Gastroesophageal sphincter (tissue), 4 donors: Measurements from ENCODE around the gene HOXA10. TPM values are rescaled to one million over a fixed set of nuclear protein-coding genes. Genes with fewer than 3 reads are reported as not detected.
A peak's percentile ranks its signal among the peaks of the same experiment; 100 is the strongest.

ENCODE experiments used
- ATAC-seq: fragments of 150-250 bp; one replicate; pipeline ENCODE4 v1.9.1; 2016; ENCODE audit warnings: mild to moderate bottlenecking, moderate library complexity
- H3K27ac ChIP-seq, 4 donors: fragments of 200-600 bp; sonication (generic) in 3 of 4; 1 replicate in 3 of 4; 2 replicates in 1 of 4; pipeline ENCODE4 v1.5.1; 2016 to 2019
- H3K27me3 ChIP-seq: fragments of 200-600 bp; sonication (generic); one replicate; pipeline ENCODE4 v1.5.1; 2019
- H3K36me3 ChIP-seq, 2 donors: fragments of 200-600 bp; sonication (generic); one replicate each; pipeline ENCODE4 v1.5.1; 2019; ENCODE audit warnings: control low read depth in 1 of 2
- H3K4me1 ChIP-seq, 3 donors: fragments of 200-600 bp; sonication (generic); 1 replicate in 2 of 3; 2 replicates in 1 of 3; pipeline ENCODE4 v1.5.1; 2016 to 2019; ENCODE audit warnings: control low read depth in 2 of 3
- H3K4me3 ChIP-seq, 2 donors: fragments of 200-600 bp; sonication (generic); one replicate each; pipeline ENCODE4 v1.5.1; 2019; ENCODE audit warnings: mild to moderate bottlenecking in 1 of 2, moderate library complexity in 1 of 2
- H3K9me3 ChIP-seq, 3 donors: fragments of 200-600 bp; sonication (generic); one replicate each; pipeline ENCODE4 v1.5.1; 2017 to 2019; ENCODE audit warnings: control low read depth in 2 of 3
- EP300 ChIP-seq: sonication (generic); formaldehyde crosslinking; IDR thresholded peaks from one replicate; pipeline ENCODE4 v1.6.1; 2017; ENCODE audit warnings: antibody characterized with exemption, mild to moderate bottlenecking
- POLR2A ChIP-seq, 2 donors: fragments of 450-650 bp; IDR thresholded peaks; one replicate each; pipeline ENCODE4 v1.6.1; 2017; ENCODE audit warnings: antibody characterized with exemption in 2 of 2, mild to moderate bottlenecking in 2 of 2, moderate library complexity in 1 of 2
- POLR2AphosphoS5 ChIP-seq: sonication (generic); formaldehyde crosslinking; IDR thresholded peaks from one replicate; pipeline ENCODE4 v1.6.1; 2017; ENCODE audit warnings: antibody characterized with exemption
- WGBS, 2 donors: methylation state at CpG; one replicate each; pipeline ENCODE4 v1.1.5; 2018; ENCODE audit warnings: low coverage in 1 of 2; 5-methylcytosine and 5-hydroxymethylcytosine counted together
- total RNA-seq, 4 donors: library from RNA; depleted of rRNA; stranded (reverse); fragments of >200 nt; gene quantifications; one replicate each; pipeline ENCODE4 v1.1.0, GENCODE V29; 2016
- TF ChIP-seq, protein P1 (sequence below), 4 experiments: fragments of 200-600 bp in 2 of 4; fragments of 450-650 bp in 2 of 4; sonication (generic) in 1 of 4; IDR thresholded peaks; one replicate each; pipeline ENCODE4 v1.5.1; 2017 to 2019; ENCODE audit warnings: antibody characterized with exemption in 4 of 4, mild to moderate bottlenecking in 2 of 4, moderate library complexity in 2 of 4

Gene HOXA10
- total RNA-seq, 4 donors from 2014 or later: 0.67 TPM; not detected in 3

DNA sequence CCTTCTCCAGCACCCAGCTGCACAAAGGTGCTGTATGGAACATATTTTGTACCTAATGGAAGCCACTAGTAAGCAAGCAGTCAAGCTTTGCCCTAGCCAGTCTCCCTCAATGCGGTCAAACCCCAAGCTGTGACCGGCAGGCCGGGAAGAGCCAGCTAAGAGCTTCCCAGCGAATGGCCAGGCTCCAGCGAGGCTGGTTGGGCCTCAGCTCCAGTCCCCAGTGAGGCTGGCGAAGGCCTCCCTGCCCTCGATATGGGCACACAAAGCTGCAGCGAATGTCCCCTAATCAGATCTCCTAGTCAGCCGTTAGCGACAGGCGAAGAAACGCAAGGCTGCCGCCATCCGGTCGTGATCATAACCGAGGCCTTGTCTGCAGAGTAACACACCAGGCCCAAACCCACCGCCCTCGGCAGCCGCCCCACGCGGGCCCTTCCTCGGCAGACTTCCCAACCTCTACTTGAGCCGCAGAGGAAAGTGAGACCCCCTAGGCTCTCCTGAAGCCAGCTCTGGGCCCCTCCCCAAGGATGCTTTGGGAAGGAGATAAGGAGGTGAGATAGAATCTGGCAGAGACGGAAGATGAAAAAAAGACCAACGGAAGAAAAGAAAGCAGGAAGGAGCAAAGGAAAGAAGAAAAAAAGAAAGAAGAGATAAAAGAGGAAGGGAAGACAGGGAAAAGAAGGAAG lies 5.7 kb downstream of the HOXA10 start:
- peaks cover 0 to 3% (median 0%) of the 10 kb centered on the region in 3 donors for H3K9me3 ChIP-seq
- no peak overlapping the region for H3K27ac ChIP-seq
- peaks cover 0 to 53% (median 23%) of the 10 kb centered on the region in 3 donors for H3K4me1 ChIP-seq
- no peak for TF ChIP-seq EP300
- TF ChIP-seq POLR2A (IDR thresholded peaks at IDR 0.05): no peak
- TF ChIP-seq, protein P1, sequence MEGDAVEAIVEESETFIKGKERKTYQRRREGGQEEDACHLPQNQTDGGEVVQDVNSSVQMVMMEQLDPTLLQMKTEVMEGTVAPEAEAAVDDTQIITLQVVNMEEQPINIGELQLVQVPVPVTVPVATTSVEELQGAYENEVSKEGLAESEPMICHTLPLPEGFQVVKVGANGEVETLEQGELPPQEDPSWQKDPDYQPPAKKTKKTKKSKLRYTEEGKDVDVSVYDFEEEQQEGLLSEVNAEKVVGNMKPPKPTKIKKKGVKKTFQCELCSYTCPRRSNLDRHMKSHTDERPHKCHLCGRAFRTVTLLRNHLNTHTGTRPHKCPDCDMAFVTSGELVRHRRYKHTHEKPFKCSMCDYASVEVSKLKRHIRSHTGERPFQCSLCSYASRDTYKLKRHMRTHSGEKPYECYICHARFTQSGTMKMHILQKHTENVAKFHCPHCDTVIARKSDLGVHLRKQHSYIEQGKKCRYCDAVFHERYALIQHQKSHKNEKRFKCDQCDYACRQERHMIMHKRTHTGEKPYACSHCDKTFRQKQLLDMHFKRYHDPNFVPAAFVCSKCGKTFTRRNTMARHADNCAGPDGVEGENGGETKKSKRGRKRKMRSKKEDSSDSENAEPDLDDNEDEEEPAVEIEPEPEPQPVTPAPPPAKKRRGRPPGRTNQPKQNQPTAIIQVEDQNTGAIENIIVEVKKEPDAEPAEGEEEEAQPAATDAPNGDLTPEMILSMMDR (IDR thresholded peaks at IDR 0.05): no peak
- no peak for TF ChIP-seq POLR2AphosphoS5
- 60% methylated on average over 2 of the region's 25 CpGs; no CpG with 5 or more reads in 1 of the 2 donors for WGBS, 2 donors
- no peak for ATAC-seq
- H3K27me3 ChIP-seq: peaks cover 100% of the 10 kb centered on the region
- no peaks in the 10 kb centered on the region for H3K36me3 ChIP-seq
- no peak overlapping the region for H3K4me3 ChIP-seq

DNA sequence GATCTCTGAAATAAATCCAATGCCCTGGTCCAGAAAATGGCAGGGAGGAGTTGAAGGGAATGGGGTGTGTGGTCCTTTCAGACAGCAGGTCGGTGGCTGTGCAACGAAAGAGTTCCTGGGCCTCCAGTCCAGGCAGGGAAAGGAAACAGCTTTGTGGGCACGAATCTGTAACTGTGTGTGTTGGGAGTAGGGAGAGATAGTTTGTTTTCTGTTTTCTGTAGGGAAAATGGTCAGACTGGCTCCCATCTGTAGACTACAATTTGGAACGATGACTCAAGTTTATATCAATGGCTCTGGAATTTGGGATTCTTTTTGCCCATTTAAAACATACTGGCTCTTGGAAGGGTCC lies 6.2 kb downstream of the HOXA10 start:
- 41 to 64% methylated on average over 3 to 4 of the region's 4 CpGs for WGBS, 2 donors
- no peak overlapping the region for H3K27ac ChIP-seq
- ATAC-seq: no peak
- peaks cover 0 to 47% (median 18%) of the 10 kb centered on the region in 3 donors for H3K4me1 ChIP-seq
- no peak overlapping the region for H3K4me3 ChIP-seq
- TF ChIP-seq POLR2AphosphoS5: no peak
- peaks cover 0 to 3% (median 0%) of the 10 kb centered on the region in 3 donors for H3K9me3 ChIP-seq
- peaks cover 100% of the 10 kb centered on the region for H3K27me3 ChIP-seq
- H3K36me3 ChIP-seq: no peaks in the 10 kb centered on the region

- H3K27me3 ChIP-seq: peaks cover 100% of the 10 kb centered on the region
- H3K36me3 ChIP-seq: no peaks in the 10 kb centered on the region
- H3K4me3 ChIP-seq: peak overlapping the region in 1 of 2 donors; percentile 36
- 11 to 20% methylated on average over 12 to 19 of the region's 50 CpGs for WGBS, 2 donors
- peaks cover 0 to 40% (median 16%) of the 10 kb centered on the region in 3 donors for H3K4me1 ChIP-seq
- ATAC-seq: no peak
- TF ChIP-seq EP300 (no peak), POLR2AphosphoS5 (no peak), POLR2A (IDR thresholded peaks at IDR 0.05) (no peak)
- TF ChIP-seq, protein P1 (IDR thresholded peaks at IDR 0.05): no peak
- H3K9me3 ChIP-seq: peaks cover 0 to 3% (median 0%) of the 10 kb centered on the region in 3 donors
- no peak overlapping the region for H3K27ac ChIP-seq
Observed at GRCh38 chr7:27166531-27167505, 7.3 kb downstream of the HOXA10 start.

DNA sequence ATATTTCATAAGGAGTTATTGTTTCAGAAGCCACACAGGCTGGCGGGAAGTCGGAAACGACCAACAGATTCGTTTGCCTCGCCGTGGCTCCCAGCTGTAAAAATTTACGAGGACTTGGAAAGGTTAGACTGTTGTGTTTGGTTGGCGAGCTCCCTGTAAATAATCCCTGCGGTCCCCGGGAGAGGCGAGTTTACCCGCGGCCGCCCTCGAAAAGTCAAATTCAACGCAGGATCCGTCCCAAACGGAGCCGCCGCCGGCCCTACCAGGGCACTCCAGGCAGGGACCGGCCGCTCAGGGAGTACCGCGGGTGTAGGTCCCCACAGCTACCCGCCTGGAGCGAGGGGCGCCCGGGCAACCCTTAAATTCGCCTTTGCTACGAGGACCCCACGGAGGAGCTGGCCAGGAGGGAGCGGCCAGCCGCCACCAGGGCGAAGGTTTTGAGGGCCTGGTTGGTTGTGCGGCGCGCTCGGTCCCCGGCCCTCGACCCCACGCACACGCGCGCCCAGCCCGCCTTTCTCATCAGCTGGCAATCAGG lies 8.1 kb downstream of the HOXA10 start:
- peaks cover 0 to 3% (median 0%) of the 10 kb centered on the region in 3 donors for H3K9me3 ChIP-seq
- peaks cover 100% of the 10 kb centered on the region for H3K27me3 ChIP-seq
- WGBS, 2 donors: 13 to 16% methylated on average over 7 to 13 of the region's 46 CpGs
- no peak for TF ChIP-seq POLR2AphosphoS5
- no peak for TF ChIP-seq EP300
- no peak for TF ChIP-seq POLR2A (IDR thresholded peaks at IDR 0.05)
- TF ChIP-seq, protein P1 (IDR thresholded peaks at IDR 0.05): no peak
- H3K36me3 ChIP-seq: no peaks in the 10 kb centered on the region
- ATAC-seq: no peak
- H3K4me3 ChIP-seq: peak overlapping the region in 1 of 2 donors; percentile 36
- H3K27ac ChIP-seq: no peak overlapping the region
- H3K4me1 ChIP-seq: peaks cover 0 to 46% (median 20%) of the 10 kb centered on the region in 3 donors
